ENCODE results near the gene RALGAPA1.

GRCh38 chr14:35808076-35808637 lies 938 bp downstream of the RALGAPA1 start:
- TF ChIP-seq CTCF (IDR thresholded peaks at IDR 0.05; ENCODE audit: low read length) (no peak), EZH2phosphoT487 (IDR thresholded peaks at IDR 0.05; ENCODE audit: low read length) (no peak)

Data from MM.1S (cell line).